Sigmoid colon (tissue), 7 donors: Measurements from ENCODE around the gene SRP68. TPM values are rescaled to one million over a fixed set of nuclear protein-coding genes. Genes with fewer than 3 reads are reported as not detected.

Experiments
- DNase-seq: peaks from one replicate; pipeline ENCODE4 v3.0.0-alpha.2; 2019
- H3K27ac ChIP-seq, 4 donors: fragments of 200-600 bp; sonication (generic); one replicate each; pipeline ENCODE4 v1.5.1; 2016 to 2019; ENCODE audit warnings: mild to moderate bottlenecking in 1 of 4
- H3K27me3 ChIP-seq, 3 donors: fragments of 200-600 bp; sonication (generic); one replicate each; pipeline ENCODE4 v1.5.1; 2019; ENCODE audit warnings: mild to moderate bottlenecking in 1 of 3
- H3K36me3 ChIP-seq, 4 donors: fragments of 200-600 bp; sonication (generic); one replicate each; pipeline ENCODE4 v1.5.1; 2016 to 2019
- H3K4me1 ChIP-seq, 4 donors: fragments of 200-600 bp; sonication (generic); one replicate each; pipeline ENCODE4 v1.5.1; 2017 to 2019
- H3K4me3 ChIP-seq, 4 donors: fragments of 200-600 bp; sonication (generic); one replicate each; pipeline ENCODE4 v1.5.1; 2017 to 2019; ENCODE audit warnings: mild to moderate bottlenecking in 2 of 4, moderate library complexity in 1 of 4
- H3K9me3 ChIP-seq, 4 donors: fragments of 200-600 bp in 3 of 4; sonication (generic) in 3 of 4; one replicate each; pipeline versions ENCODE4 v1.5.1 to v1.6.1; 2013 to 2019
- EP300 ChIP-seq, 4 donors: sonication (generic); formaldehyde crosslinking; IDR thresholded peaks; one replicate each; pipeline ENCODE4 v1.6.1; 2017; ENCODE audit warnings: antibody characterized with exemption in 4 of 4
- POLR2A ChIP-seq, 2 donors: fragments of 450-650 bp; IDR thresholded peaks; one replicate each; pipeline ENCODE4 v1.6.1; 2016; ENCODE audit warnings: antibody characterized with exemption in 2 of 2, mild to moderate bottlenecking in 2 of 2, moderate library complexity in 2 of 2
- POLR2AphosphoS5 ChIP-seq, 4 donors: sonication (generic); formaldehyde crosslinking; IDR thresholded peaks; one replicate each; pipeline ENCODE4 v1.6.1; 2017; ENCODE audit warnings: antibody characterized with exemption in 4 of 4
- WGBS, 2 donors: extraction: QIAGEN DNeasy Blood & Tissue Kit; methylation state at CpG; one replicate each; pipeline ENCODE4 v1.1.7; 2013; 5-methylcytosine and 5-hydroxymethylcytosine counted together
- intact Hi-C: fragments of 100-400 bp; cut with DNase I; formaldehyde crosslinking; loops from one replicate; pipeline ENCODE4 v1.15.1; 2023
- polyA plus RNA-seq, 3 donors: library from polyadenylated mRNA; stranded (reverse); fragments of 200-250 nt; gene quantifications; one replicate each; pipeline ENCODE4 v1.2.3, GENCODE V29; 2013
- total RNA-seq, 4 donors: library from RNA; depleted of rRNA; stranded (reverse); fragments of >200 nt; gene quantifications; one replicate each; pipeline ENCODE4 v1.1.0, GENCODE V29; 2016
- TF ChIP-seq, protein P1 (sequence below), 4 experiments: fragments of 450-650 bp in 3 of 4; fragments of 200-600 bp in 1 of 4; IDR thresholded peaks; one replicate each; pipeline ENCODE4 v1.5.1; 2016 to 2019; ENCODE audit warnings: antibody characterized with exemption in 4 of 4, mild to moderate bottlenecking in 3 of 4, moderate library complexity in 2 of 4
- donor health status: healthy with polysubstance abuse.
- donor health status: Bipolar disorder and iron deficiency.
- donor health status: healthy.

Gene SRP68
- total and polyA plus RNA-seq, 7 donors = 37.2 to 60.6 (median 53.1) TPM

DNA sequence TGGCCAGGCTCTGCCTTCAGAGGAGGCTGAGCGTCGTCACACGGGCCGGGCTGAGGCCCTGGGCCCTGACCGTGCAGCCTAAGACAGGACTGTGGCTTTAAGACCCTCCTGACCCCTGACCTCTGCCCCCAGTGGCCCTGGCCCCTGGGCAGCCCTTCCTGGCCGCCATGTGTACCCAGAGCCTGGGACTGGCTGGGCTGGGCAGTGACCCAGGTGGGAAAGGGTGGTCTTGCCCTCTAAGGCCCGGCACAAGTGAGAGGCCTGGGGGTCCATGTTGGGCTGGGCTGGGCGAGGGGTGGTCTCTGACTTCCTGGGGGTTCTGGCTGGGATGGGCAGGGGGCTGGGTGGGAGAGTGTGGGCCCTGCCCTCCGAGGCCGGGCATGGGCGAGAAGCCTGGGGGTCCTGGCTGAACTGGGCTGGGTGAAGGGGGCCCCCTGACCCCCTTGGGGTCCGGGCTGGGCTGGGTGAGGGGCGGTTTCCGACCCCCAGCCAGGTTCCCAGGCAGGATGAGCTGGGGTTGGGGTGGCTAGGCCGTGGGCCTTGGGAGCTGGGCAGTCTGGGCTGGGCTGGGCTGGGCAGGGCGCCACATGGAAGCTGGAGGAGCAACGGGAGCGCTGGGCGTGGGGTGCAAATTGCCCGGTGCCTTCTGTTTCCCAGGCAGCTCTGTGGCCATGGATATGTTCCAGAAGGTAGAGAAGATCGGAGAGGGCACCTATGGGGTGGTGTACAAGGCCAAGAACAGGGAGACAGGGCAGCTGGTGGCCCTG lies 71.4 kb downstream of the SRP68 start, which contains the start of gene CDK3:
TSS of gene CDK3 (plus strand) at position 101 of the 767 bp plus-strand sequence. CDS start at position 672, 571 bp downstream.
- 40 to 79% methylated on average over 21 of the region's 21 CpGs for WGBS, 2 donors
- Histone ChIP-seq H3K27ac (peak within 1 kb of the TSS in 1 of 4 donors; percentile 3), H3K9me3 (no peaks in the 10 kb centered on the region), H3K27me3 (no peaks in the 10 kb centered on the region), H3K36me3 (peaks cover 0 to 4% (median 0%) of the 10 kb centered on the region in 4 donors), H3K4me1 (peaks cover 0 to 25% (median 4%) of the 10 kb centered on the region in 4 donors), H3K4me3 (no peak within 1 kb of the TSS)
- intact Hi-C loops = loop anchor here (5.0 to 10.0 kb wide), 2 partner anchors 184 to 276 kb away; no protein-coding TSS in a partner anchor
- no peak for DNase-seq
- TF ChIP-seq, protein P1, sequence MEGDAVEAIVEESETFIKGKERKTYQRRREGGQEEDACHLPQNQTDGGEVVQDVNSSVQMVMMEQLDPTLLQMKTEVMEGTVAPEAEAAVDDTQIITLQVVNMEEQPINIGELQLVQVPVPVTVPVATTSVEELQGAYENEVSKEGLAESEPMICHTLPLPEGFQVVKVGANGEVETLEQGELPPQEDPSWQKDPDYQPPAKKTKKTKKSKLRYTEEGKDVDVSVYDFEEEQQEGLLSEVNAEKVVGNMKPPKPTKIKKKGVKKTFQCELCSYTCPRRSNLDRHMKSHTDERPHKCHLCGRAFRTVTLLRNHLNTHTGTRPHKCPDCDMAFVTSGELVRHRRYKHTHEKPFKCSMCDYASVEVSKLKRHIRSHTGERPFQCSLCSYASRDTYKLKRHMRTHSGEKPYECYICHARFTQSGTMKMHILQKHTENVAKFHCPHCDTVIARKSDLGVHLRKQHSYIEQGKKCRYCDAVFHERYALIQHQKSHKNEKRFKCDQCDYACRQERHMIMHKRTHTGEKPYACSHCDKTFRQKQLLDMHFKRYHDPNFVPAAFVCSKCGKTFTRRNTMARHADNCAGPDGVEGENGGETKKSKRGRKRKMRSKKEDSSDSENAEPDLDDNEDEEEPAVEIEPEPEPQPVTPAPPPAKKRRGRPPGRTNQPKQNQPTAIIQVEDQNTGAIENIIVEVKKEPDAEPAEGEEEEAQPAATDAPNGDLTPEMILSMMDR (IDR thresholded peaks at IDR 0.05) = peak in 1 of 4 experiments; percentile 6
- no peak for TF ChIP-seq EP300 (IDR thresholded peaks at IDR 0.05)
- no peak for TF ChIP-seq POLR2A (IDR thresholded peaks at IDR 0.05)
- TF ChIP-seq POLR2AphosphoS5 (IDR thresholded peaks at IDR 0.05) = no peak

DNA sequence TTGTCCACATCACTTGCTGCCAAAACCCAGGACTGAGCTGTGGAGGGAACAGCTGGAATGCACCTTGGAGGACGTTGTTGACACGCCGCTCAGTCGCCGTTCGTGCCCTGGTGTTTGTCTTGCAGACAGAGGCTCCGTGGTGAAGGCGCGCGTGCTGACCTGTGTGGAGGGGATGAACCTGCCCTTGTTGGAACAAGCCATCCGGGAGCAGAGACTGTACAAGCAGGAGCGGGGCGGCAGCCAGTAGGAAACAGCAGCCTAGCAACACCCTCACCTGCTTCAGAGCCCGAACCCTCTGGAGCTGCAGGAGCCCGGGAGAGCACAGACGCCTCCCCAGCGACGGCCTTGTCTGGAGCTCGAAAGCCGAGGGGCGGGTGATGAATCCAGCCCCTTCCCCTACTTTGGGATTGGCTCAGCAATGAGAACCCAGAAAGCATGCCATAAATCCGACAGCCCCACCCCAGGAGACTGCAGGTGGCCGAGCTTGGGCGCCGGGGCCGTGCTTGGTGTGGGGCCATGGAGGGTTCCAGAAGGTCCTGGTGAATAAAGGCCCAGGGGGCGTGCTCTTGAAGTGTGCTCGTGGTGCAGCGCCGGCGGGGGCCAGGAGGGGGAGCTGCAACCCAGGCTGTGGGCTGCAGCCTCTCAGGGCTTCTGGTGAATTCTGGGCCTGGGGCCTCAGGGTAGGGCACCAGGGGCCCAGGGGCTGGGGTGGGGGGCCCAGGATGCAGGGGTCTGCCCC lies 72.1 kb downstream of the SRP68 start:
- Histone ChIP-seq H3K27ac (peak overlapping the region in 1 of 4 donors; percentile 3), H3K4me1 (peaks cover 0 to 17% (median 4%) of the 10 kb centered on the region in 4 donors), H3K9me3 (no peaks in the 10 kb centered on the region), H3K4me3 (no peak overlapping the region), H3K36me3 (peaks cover 0 to 8% (median 2%) of the 10 kb centered on the region in 4 donors), H3K27me3 (no peaks in the 10 kb centered on the region)
- DNase-seq = no peak
- intact Hi-C loops = loop anchor here (5.0 to 10.0 kb wide), 2 partner anchors 185 to 277 kb away; no protein-coding TSS in a partner anchor
- TF ChIP-seq POLR2A (IDR thresholded peaks at IDR 0.05) = no peak
- TF ChIP-seq, protein P1 (IDR thresholded peaks at IDR 0.05) = peak in 3 of 4 experiments; percentile 43 to 77 (median 64)
- 17 to 60% methylated on average over 31 of the region's 31 CpGs for whole genome bisulfite sequencing, 2 donors

DNA sequence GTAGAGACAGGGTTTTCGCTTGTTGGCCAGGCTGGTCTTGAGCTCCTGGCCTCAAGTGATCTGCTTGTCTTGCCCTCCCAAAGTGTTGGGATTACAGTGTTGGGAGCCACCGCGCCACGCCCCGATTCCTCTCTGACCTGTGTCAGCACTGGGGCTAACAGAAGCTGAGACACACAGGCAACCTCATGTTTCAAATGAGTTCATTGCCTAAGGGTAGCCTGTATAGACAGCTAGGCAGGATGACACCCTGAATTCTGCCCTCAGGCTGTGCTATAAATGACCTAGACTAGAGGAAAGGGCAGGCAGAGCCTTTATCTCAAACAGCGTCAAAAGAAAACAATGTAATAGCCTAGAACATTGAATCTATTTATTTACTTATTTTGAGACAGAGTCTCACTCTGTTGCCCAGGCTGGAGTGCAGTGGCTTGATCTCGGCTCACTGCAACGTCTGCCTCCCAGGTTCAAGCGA lies 74.0 kb downstream of the SRP68 start:
- TF ChIP-seq POLR2AphosphoS5 (IDR thresholded peaks at IDR 0.05) (no peak), POLR2A (IDR thresholded peaks at IDR 0.05) (no peak)
- Histone ChIP-seq H3K36me3 (peaks cover 0 to 23% (median 2%) of the 10 kb centered on the region in 4 donors), H3K4me3 (no peak overlapping the region), H3K27me3 (no peaks in the 10 kb centered on the region), H3K4me1 (peaks cover 0 to 16% (median 4%) of the 10 kb centered on the region in 4 donors), H3K9me3 (no peaks in the 10 kb centered on the region), H3K27ac (no peak overlapping the region)
- intact Hi-C loops = no loop called here
- no peak for DNase-seq
- WGBS, 2 donors = 31 to 82% methylated on average over 9 of the region's 9 CpGs

DNA sequence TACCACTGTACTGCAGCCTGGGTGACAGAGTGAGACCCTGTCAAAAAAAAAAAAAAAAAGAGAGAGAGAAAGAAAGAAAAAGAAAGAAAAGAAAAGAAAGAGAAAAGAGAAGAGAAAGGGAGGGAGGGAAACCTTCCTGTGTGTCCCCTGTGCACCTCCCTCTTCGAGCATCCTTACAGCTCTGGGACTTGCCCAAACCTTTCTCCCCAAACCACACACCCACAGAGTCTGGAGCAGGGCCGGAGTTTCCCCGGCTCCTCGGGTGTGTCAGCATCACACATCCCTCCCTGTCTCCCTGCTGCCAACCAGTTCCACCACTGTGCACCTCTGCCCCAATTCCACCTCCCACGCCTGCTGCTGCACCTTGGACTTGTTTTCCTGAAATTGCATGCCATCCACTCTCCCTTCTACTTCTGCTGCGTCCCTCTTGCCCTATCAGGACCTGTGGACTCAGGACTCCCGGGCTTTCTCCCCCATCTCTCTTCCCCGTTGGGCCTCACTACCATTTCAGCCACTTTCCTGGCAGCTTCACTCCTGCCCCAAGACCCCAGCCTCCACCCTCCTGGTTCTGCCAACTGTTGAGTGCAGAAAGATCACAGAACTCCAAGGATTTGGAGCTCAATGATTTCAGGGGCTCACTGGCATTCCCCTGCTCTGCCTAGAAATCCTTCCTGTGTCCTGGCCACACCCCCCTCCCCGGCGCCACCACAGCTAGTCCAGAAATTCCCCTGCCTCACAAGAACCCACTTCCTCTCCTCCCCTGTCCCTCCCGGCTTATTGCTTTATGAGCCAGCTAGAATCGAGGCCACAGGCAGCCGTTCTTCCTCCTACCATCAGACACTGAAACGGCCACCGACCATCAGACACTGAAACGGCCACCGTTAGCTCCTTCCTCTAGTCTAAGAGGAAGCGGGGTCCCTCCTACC lies 75.4 kb downstream of the SRP68 start:
- Histone ChIP-seq H3K4me1 (peaks cover 0 to 16% (median 4%) of the 10 kb centered on the region in 4 donors), H3K27ac (peak overlapping the region in 2 of 4 donors; percentile 2 to 42), H3K9me3 (no peaks in the 10 kb centered on the region), H3K27me3 (no peaks in the 10 kb centered on the region), H3K36me3 (peaks cover 0 to 25% (median 2%) of the 10 kb centered on the region in 4 donors), H3K4me3 (no peak overlapping the region)
- intact Hi-C loops = no loop called here
- 4 to 16% methylated on average over 18 of the region's 18 CpGs for WGBS, 2 donors
- TF ChIP-seq, protein P1 (IDR thresholded peaks at IDR 0.05) = no peak
- TF ChIP-seq POLR2AphosphoS5 (IDR thresholded peaks at IDR 0.05) = no peak
- TF ChIP-seq POLR2A (IDR thresholded peaks at IDR 0.05) = no peak
- TF ChIP-seq EP300 (IDR thresholded peaks at IDR 0.05) = no peak
- DNase-seq = peak; percentile 68
